Motor neuron (in vitro differentiated cells): ENCODE data around the gene MT1F. TPM values are rescaled to one million over a fixed set of nuclear protein-coding genes. Genes with fewer than 3 reads are reported as not detected.

Experiments
- total RNA-seq, 8 experiments: library from RNA; unstranded; fragments of 300-600 nt; gene quantifications; 2 replicates each; pipeline versions ENCODE4 v1.2.3 to v1.2.4, GENCODE V29; 2022

MT1F gene
- total RNA-seq, 8 experiments from 2014 or later = 1.8 to 156 (median 11.3) TPM; not detected in 1

Other genes starting within 250 kb of the MT1F start
- gene AMFR, start 232.4 kb upstream of the MT1F start, total RNA-seq = 100 to 1,000 TPM in 1 of 8 experiments, 10 to 100 TPM in 7; 49.1 to 165 (median 60.1) TPM
- 100 to 1,000 TPM in 4 of 8 experiments, 10 to 100 TPM in 4; 32.7 to 149 (median 109) TPM for gene NUDT21, start 206.6 kb upstream of the MT1F start, total RNA-seq
- 10 to 100 TPM; 20.9 to 59.0 (median 33.8) TPM for gene OGFOD1, start 206.4 kb upstream of the MT1F start, total RNA-seq
- 100 to 1,000 TPM in 1 of 8 experiments, 10 to 100 TPM in 7; 31.8 to 107 (median 45.7) TPM for gene BBS2, start 137.9 kb upstream of the MT1F start, total RNA-seq
- gene MT4, start 92.9 kb upstream of the MT1F start, total RNA-seq = not detected
- 10 to 100 TPM in 2 of 8 experiments, 1 to 10 TPM in 3, not detected in 3; 1.9 to 16.9 (median 8.7) TPM for gene MT3, start 68.4 kb upstream of the MT1F start, total RNA-seq
- 100 to 1,000 TPM in 3 of 8 experiments, 10 to 100 TPM in 2, 1 to 10 TPM in 3; 4.5 to 313 (median 43.5) TPM for gene MT2A, start 49.4 kb upstream of the MT1F start, total RNA-seq
- 10 to 100 TPM in 3 of 8 experiments, 1 to 10 TPM in 5; 1.1 to 96.8 (median 4.4) TPM for gene MT1E, start 32.2 kb upstream of the MT1F start, total RNA-seq
- gene MT1M, start 25.3 kb upstream of the MT1F start, total RNA-seq = 1 to 10 TPM in 1 of 8 experiments, under 1 TPM in 3, not detected in 4; 0.25 to 1.5 (median 0.46) TPM
- gene MT1A, start 19.3 kb upstream of the MT1F start, total RNA-seq = 1 to 10 TPM in 1 of 8 experiments, not detected in 7; 3.0 TPM
- gene MT1B, start 6.1 kb upstream of the MT1F start, total RNA-seq = not detected
- gene MT1G, start 10.1 kb downstream of the MT1F start, total RNA-seq = 100 to 1,000 TPM in 1 of 8 experiments, 1 to 10 TPM in 6, under 1 TPM in 1; 0.54 to 432 (median 3.5) TPM
- 1 to 10 TPM in 1 of 8 experiments, under 1 TPM in 1, not detected in 6; 0.66 to 9.9 TPM for gene MT1H, start 11.9 kb downstream of the MT1F start, total RNA-seq
- gene MT1X, start 24.5 kb downstream of the MT1F start, total RNA-seq = 1,000 to 10,000 TPM in 1 of 8 experiments, 10 to 100 TPM in 7; 21.9 to 1,765 (median 42.9) TPM
- gene NUP93, start 72.2 kb downstream of the MT1F start, total RNA-seq = 100 to 1,000 TPM in 2 of 8 experiments, 10 to 100 TPM in 6; 48.6 to 123 (median 95.5) TPM
- under 1 TPM in 5 of 8 experiments, not detected in 3; 0.05 to 0.81 (median 0.35) TPM for gene SLC12A3, start 207.2 kb downstream of the MT1F start, total RNA-seq